Measurements from ENCODE around the gene GABRA5. TPM values are rescaled to one million over a fixed set of nuclear protein-coding genes. Genes with fewer than 3 reads are reported as not detected.

GABRA5 gene
- polyA plus RNA-seq, 1 donor (not counting 4 experiments of a cell fraction or from before 2014, with no cell fraction given) = 0.03 TPM

DNA sequence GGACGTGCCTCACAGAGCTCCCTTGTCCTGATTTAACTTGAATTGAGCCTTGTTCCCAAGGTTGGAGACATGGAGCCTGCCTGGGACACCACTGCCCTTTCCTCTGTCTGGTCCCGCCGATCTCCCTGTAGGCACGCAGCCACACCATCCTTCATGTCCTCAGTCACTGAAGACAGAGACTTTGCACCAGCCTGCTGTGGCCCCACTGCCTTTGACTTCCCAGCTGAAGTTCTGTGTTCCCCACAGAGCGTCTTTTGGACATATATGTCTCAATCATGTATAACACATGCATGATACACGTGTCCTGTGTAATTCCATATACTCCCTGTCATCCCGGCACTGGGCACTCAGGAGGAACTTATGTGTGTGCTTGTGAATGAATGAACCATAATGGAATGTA, 23.6 kb downstream of the GABRA5 start:
- dilution Hi-C loops (cut with MboI; ENCODE audit: extremely low pct_ligation_motif_present, low sequenced_read_pairs) = no loop called here
- no peak for FAIRE-seq
- no peaks in the 10 kb centered on the region for H3K9me1 ChIP-seq (ENCODE audit: control insufficient read depth, extremely low read depth, insufficient read depth, low read length)
- no peak for DNase-seq (ENCODE audit: low read depth, low spot score)
- H2AFZ ChIP-seq (ENCODE audit: control insufficient read depth, low read length) = no peak overlapping the region
- no peak overlapping the region for H3K4me3 ChIP-seq (ENCODE audit: control insufficient read depth in 2 of 3, extremely low read depth in 1 of 3, insufficient read depth in 2 of 3, low read depth in 1 of 3, low read length in 3 of 3)
- H3K27me3 ChIP-seq (ENCODE audit: control insufficient read depth, extremely low read depth, insufficient read depth, low read length) = no peaks in the 10 kb centered on the region
- no peak for TF ChIP-seq EZH2 (IDR thresholded peaks at IDR 0.05; ENCODE audit: low read length)
- TF ChIP-seq, protein P1, sequence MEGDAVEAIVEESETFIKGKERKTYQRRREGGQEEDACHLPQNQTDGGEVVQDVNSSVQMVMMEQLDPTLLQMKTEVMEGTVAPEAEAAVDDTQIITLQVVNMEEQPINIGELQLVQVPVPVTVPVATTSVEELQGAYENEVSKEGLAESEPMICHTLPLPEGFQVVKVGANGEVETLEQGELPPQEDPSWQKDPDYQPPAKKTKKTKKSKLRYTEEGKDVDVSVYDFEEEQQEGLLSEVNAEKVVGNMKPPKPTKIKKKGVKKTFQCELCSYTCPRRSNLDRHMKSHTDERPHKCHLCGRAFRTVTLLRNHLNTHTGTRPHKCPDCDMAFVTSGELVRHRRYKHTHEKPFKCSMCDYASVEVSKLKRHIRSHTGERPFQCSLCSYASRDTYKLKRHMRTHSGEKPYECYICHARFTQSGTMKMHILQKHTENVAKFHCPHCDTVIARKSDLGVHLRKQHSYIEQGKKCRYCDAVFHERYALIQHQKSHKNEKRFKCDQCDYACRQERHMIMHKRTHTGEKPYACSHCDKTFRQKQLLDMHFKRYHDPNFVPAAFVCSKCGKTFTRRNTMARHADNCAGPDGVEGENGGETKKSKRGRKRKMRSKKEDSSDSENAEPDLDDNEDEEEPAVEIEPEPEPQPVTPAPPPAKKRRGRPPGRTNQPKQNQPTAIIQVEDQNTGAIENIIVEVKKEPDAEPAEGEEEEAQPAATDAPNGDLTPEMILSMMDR (optimal IDR thresholded peaks at IDR 0.05 in 1 of 3, IDR thresholded peaks at IDR 0.05 in 1 of 3, conservative IDR thresholded peaks at IDR 0.05 in 1 of 3; ENCODE audit: extremely low read depth in 1 of 3, insufficient read depth in 2 of 3, low read length in 3 of 3) = no peak
- peaks cover 2% of the 10 kb centered on the region for H3K9me3 ChIP-seq (ENCODE audit: control insufficient read depth, low read depth, low read length)
- no peaks in the 10 kb centered on the region for H4K20me1 ChIP-seq (ENCODE audit: control insufficient read depth, extremely low read depth, insufficient read depth, low read length)
- no peak overlapping the region for H3K4me2 ChIP-seq (ENCODE audit: control insufficient read depth, extremely low read depth, insufficient read depth, low read depth, low read length)
- no peaks in the 10 kb centered on the region for H3K36me3 ChIP-seq (ENCODE audit: control insufficient read depth in 2 of 2, extremely low read depth in 1 of 2, insufficient read depth in 2 of 2, low read length in 2 of 2)
- peaks cover 4% of the 10 kb centered on the region for H3K4me1 ChIP-seq (ENCODE audit: control insufficient read depth, extremely low read depth, insufficient read depth, low read length)
- H3K9ac ChIP-seq (ENCODE audit: control insufficient read depth, extremely low read depth, insufficient read depth, low read length) = no peak overlapping the region
- no peaks in the 10 kb centered on the region for H3K79me2 ChIP-seq (ENCODE audit: control insufficient read depth, insufficient read depth, low read length)
- no peak overlapping the region for H3K27ac ChIP-seq (ENCODE audit: control insufficient read depth, insufficient read depth, low read length)

DNA sequence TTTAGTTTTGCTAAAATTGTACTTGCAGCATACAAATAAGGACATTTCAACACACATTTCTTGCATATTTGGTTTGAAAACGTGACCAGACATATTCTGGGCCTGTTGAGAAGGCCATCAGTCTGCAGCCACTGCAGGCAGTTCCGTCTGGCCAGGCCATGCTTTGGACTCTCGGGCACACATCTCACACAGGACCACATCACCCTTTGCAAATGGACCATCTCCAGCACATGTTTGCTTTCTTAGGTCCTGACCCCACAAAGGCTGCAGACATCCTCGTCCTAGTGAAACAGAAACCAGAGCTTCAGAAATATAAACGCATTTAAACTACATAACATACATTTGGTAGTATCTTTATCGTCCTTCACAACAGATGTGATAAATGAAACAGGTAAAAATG, 24.1 kb downstream of the GABRA5 start:
- H3K4me3 ChIP-seq (ENCODE audit: control insufficient read depth in 2 of 3, extremely low read depth in 1 of 3, insufficient read depth in 2 of 3, low read depth in 1 of 3, low read length in 3 of 3) = no peak overlapping the region
- H3K27me3 ChIP-seq (ENCODE audit: control insufficient read depth, extremely low read depth, insufficient read depth, low read length) = no peaks in the 10 kb centered on the region
- H4K20me1 ChIP-seq (ENCODE audit: control insufficient read depth, extremely low read depth, insufficient read depth, low read length) = no peaks in the 10 kb centered on the region
- H3K4me1 ChIP-seq (ENCODE audit: control insufficient read depth, extremely low read depth, insufficient read depth, low read length) = peaks cover 4% of the 10 kb centered on the region
- FAIRE-seq (no peak), DNase-seq (ENCODE audit: low read depth, low spot score) (no peak)
- H3K36me3 ChIP-seq (ENCODE audit: control insufficient read depth in 2 of 2, extremely low read depth in 1 of 2, insufficient read depth in 2 of 2, low read length in 2 of 2) = no peaks in the 10 kb centered on the region
- dilution Hi-C loops (cut with MboI; ENCODE audit: extremely low pct_ligation_motif_present, low sequenced_read_pairs) = no loop called here
- no peak overlapping the region for H2AFZ ChIP-seq (ENCODE audit: control insufficient read depth, low read length)
- H3K9me3 ChIP-seq (ENCODE audit: control insufficient read depth, low read depth, low read length) = peaks cover 2% of the 10 kb centered on the region
- no peak overlapping the region for H3K27ac ChIP-seq (ENCODE audit: control insufficient read depth, insufficient read depth, low read length)
- no peak overlapping the region for H3K9ac ChIP-seq (ENCODE audit: control insufficient read depth, extremely low read depth, insufficient read depth, low read length)
- H3K79me2 ChIP-seq (ENCODE audit: control insufficient read depth, insufficient read depth, low read length) = no peaks in the 10 kb centered on the region
- TF ChIP-seq EZH2 (IDR thresholded peaks at IDR 0.05; ENCODE audit: low read length) = no peak
- TF ChIP-seq, protein P1 (optimal IDR thresholded peaks at IDR 0.05 in 1 of 3, IDR thresholded peaks at IDR 0.05 in 1 of 3, conservative IDR thresholded peaks at IDR 0.05 in 1 of 3; ENCODE audit: extremely low read depth in 1 of 3, insufficient read depth in 2 of 3, low read length in 3 of 3) = no peak
- no peak overlapping the region for H3K4me2 ChIP-seq (ENCODE audit: control insufficient read depth, extremely low read depth, insufficient read depth, low read depth, low read length)
- no peaks in the 10 kb centered on the region for H3K9me1 ChIP-seq (ENCODE audit: control insufficient read depth, extremely low read depth, insufficient read depth, low read length)
